Measurements from ENCODE around the gene ASMTL.
"Not testable (repeated sequence)": the region's sequence is repeated elsewhere in the genome, so short reads cannot be mapped to it uniquely, and the experiment has no call there.

The ASMTL gene

DNA sequence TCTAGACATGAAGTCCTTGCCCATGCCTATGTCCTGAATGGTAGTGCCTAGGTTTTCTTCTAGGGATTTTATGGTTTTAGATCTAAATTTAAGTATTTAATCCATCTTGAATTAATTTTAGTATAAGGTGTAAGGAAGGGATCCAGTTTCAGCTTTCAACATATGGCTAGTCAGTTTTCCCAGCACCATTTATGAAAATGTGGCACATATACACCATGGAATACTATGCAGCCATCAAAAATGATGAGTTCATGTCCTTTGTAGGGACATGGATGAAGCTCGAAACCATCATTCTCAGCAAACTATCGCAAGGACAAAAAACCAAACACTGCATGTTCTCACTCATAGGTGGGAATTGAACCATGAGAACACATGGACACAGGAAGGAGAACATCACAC lies 29.8 kb upstream of the ASMTL start:
- not testable (repeated sequence) for ATAC-seq, DNase-seq

DNA sequence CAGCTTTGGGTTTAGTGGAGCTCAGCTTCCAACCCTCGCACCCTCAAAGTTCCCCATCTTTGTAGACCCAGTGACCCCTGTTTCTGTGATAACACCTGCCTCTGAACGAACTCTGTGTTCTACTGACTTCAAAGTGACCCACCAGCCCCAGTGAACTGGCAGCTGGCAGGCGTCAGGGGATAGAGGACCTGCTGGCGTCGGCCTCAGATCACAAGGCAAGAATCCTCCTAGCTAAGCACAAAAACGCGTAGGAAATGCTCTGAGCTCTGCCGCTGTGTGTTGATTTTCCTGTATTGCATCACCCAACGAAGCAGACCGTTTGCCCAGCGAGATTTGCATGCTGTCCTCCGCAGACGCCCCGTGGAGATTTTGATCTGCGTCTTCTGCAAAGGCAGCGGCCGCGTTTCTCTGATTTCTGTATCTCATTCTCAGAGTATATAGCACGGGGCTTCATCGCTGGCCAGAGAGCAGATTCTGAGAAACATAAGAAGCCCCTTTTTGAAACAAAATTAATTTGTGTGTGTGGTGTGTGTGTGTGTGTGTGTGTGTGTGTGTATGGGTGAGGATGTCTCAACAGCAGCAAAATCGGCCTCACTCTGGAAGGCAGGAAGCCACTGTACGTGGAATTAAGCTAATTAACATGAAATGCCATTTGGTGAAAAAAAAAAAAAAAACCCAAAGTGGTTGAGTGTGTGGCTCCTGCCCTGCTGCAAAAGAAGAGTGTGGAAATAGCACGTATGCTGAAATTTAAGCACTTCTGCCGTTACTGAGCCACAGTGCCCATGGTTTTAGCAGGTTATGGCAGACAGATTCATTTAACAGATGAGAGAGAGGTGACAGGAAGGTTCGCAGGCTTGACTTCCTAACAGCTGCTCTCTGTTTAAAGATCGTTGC lies 29.2 kb upstream of the ASMTL start:
- peak; percentile 81 for ATAC-seq
- DNase-seq: peak; percentile 76

DNA sequence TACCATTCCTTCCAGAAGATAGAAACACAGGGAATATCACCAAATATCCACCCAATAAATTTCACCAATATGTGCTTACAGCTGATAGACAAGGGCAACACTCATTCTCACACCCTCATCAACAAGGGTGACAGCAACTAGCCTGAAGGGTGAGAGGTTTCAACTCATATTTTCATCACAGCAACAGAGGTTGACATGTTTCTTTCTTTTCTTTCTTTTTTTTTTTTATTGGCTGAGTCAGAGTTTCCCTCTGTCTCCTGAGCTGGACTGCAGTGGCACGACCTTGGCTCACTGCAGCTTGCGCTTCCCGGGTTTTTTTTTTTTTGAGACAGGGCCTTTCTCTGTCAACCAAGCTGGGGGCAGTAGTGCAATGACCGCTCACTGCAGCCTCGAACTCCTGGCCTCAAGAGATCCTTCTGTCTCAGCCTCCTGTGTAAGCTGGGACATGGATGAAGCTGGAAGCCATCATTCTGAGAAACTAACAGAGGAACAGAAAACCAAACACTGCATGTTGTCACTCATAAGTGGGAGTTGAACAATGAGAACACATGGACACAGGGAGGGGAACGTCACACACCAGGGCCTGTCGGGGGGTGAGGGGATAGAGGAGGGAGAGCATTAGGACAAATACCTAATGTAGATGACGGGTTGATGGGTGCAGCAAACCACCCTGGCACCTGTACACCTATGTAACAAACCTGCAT lies 27.5 kb upstream of the ASMTL start:
- DNase-seq: no peak
- no peak for ATAC-seq

DNA sequence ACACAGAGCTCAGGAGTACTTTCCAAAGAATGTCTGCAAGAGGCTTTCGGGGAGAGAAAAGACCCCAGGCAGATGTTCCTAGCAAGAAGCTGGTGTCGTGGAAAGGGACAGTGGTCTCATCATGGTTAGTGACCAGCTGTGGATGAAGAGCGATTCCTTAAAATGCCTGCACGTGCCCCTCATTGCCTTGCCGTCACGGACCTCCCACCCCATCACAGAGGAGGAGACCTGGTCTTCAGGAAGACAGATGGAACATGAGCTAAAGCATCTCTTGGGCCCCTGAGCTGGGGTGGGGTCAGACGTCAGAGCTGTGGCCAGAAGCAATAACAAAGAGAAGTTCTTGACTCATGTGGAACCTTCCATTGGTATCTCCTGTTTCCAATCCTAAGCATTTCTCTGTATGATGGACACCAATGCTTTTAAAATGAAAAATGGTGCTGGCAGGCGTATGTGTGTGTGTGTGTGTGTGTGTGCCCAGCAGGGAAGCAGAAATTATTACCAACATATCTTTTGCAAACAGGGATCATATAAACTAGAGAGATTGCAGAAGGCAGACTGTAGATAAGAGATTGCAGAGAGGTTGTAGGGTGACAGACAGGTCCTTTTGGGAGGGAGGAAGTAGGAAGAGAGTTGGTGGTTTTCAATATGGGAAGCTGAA lies 25.2 kb upstream of the ASMTL start:
- no peak for ATAC-seq
- DNase-seq: no peak

DNA sequence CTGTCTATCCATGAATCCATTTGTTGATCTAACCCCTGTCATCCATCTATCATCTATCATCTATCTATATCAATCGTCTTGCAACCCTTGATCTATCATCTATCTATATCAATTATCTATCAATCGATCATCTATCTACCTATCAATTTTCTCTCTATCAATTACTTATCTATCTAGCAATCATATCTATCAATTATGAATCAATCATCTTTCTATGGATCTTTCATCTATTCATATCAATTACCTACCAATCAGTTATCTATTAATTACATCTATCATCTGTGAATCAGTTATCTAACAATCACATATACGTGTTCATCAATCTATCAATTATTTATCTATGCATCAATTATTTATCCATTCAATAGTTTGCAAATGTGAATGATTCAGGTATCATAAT lies 24.5 kb upstream of the ASMTL start:
- DNase-seq: no peak
- ATAC-seq: no peak

DNA sequence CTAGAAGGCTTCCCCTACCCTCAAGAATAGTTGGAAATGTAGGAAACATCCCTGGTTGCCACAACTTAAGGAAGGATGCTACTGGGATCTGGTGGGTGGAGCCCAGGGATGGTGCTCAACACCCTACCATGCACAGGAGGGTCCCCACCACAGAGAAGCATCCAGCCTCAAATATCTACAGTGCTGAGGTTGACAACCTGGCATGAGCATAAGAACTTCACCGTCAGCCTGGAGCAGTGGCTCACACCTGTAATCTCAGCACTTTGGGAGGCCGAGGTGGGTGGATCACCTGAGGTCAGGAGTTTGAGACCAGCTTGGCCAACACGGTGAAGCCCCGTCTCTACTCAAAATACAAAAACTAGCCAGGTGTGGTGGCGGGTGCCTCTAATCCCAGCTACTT lies 24.0 kb upstream of the ASMTL start:
- no peak for ATAC-seq
- DNase-seq: no peak

DNA sequence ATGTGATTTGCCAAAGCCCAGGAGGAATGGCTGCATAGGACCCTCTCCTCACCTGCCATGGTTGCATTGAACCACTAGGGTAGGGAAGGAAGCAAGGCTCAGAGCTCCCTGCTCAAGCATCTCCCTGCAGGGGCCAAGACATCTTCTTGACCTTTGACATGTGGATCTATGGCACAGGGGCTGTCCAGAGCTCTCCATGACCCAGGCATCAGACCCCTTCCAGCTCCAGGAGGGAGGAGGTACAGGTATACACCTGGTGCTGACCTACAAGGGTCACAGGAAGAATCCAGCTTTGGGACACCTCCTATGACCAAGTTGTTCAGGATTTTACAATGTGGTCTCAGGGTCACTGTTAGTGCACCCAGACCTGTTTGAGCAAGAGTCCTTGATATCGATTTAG lies 23.2 kb upstream of the ASMTL start:
- no peak for ATAC-seq
- DNase-seq: no peak

DNA sequence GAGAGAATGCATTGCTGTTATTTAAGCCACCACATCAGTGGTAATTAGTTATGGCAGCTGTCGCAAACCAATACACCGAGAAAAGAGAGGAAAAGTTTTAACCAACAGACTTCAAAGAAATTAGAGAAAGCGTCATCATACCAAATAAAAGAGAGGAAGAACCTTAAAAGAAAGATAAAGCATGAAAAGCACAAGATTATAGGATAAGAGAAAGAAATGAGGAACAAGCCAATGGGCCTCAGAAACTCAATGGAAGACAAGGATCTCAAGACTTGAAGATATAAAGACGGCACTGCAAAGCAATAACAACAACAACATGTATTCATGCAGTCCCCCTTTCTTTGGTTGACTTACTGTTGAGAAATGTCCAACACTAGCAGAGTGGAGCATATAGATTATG lies 22.8 kb upstream of the ASMTL start:
- no peak for ATAC-seq
- no peak for DNase-seq

DNA sequence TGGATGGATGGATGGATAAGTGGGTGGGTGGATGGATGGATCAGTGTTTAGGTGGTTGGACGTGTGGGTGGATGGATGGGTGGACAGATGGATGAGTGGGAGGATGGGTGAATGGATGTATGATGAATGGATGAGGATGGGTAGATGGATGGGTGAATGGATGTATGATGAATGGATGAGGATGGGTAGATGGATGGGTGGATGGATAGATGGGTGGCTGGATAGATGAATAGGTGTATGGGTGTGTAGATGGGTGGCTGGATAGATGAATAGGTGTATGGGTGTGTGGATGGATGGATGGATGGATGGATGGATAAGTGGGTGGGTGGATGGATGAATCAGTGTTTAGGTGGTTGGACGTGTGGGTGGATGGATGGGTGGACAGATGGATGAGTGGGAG lies 21.9 kb upstream of the ASMTL start:
- not testable (repeated sequence) for DNase-seq, ATAC-seq

DNA sequence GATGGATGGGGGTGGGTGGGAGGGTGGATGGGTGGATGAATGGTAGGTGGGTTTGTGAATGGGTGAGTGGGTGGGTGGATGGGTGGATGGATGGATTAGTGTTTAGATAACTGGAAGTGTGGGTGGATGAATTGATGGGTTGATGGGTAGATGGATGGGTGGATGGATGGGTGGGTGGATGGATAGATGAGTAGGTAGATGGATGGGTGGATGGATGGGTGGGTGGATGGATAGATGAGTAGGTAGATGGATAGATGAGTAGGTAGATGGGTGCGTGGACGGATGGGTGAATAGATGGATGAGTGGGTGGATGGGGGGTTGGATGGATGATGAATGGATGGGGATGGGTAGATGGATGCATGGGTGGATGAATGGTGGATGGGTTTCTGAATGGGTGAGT lies 20.3 kb upstream of the ASMTL start:
- no peak for ATAC-seq

DNA sequence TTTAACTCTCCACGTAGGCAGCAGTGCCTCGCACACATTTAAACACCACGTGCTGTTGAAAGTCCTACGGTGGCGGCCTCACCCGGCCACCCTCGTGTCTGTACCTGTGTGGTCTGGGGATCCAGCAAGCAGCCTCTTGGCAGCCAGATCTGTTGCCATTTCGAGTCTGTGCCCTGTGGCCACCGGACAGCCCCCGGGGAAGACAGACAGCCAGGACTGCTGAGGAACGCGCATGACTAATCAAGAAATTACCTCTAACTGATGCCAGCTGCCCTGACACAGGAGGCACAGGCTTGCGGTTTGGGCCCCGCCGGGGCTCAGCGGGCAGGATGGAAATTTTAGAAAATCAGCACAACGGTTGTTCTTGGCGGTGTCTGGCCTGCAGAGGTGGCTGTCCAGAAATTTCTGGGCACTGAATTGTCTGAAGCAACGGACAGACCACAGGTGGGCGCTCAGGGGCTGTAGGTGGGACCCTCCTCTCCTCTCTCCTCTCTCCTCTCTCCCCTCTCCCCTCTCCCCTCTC lies 15.6 kb upstream of the ASMTL start:
- DNase-seq (peak; percentile 83), ATAC-seq (peak; percentile 73)

More for the DNA sequence above, 20.3 kb upstream of the ASMTL start:
- DNase-seq: no peak

DNA sequence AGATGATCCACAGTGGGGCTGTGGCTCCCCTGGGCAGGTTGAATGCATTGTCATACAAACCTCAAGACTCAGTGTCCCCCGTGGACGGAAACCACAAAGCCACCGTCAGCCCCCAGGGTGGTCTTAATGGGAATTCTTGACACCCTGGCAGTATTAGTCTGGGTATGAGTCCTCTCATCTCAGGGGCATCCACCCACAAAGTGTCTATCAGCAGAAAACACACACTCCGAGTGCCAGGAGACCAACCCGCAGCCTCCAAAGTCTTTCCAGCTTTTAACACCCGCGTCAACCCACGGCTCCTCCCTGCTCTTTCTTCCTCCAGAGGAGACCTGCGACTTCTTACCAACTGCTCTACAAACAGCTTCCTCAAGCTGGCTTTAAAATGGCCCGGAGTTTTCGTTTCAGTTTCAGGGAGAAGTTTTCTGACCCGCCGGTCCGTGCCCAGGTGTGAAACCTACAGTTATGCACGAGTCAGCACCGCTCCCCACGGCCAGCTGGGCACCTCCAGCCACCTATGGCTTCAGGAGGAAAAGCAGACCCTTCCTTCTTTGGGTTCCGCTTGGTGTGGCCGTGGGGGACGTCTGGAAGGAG lies 14.4 kb upstream of the ASMTL start:
- no peak for ATAC-seq
- DNase-seq: peak; percentile 46

DNA sequence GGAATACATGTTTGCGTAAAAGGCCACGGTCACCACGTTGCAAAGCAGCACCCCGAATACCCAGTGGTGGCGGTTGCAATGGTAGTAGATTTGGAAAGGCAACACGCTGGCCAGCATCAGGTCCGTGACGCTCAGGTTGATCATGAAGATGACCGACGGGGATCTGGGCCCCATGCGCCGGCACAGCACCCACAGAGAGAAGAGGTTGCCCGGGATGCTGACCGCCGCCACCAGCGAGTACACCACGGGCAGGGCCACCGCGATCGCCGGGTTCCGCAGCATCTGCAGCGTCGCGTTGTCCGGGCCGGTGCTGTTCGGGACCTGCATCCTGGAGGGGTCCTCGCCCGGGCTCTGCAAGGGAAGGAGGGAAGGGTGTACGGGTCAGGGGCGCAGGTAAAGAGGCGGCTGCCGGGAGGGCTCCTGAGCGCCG lies 13.5 kb upstream of the ASMTL start:
- ATAC-seq (no peak), DNase-seq (peak; percentile 4)

DNA sequence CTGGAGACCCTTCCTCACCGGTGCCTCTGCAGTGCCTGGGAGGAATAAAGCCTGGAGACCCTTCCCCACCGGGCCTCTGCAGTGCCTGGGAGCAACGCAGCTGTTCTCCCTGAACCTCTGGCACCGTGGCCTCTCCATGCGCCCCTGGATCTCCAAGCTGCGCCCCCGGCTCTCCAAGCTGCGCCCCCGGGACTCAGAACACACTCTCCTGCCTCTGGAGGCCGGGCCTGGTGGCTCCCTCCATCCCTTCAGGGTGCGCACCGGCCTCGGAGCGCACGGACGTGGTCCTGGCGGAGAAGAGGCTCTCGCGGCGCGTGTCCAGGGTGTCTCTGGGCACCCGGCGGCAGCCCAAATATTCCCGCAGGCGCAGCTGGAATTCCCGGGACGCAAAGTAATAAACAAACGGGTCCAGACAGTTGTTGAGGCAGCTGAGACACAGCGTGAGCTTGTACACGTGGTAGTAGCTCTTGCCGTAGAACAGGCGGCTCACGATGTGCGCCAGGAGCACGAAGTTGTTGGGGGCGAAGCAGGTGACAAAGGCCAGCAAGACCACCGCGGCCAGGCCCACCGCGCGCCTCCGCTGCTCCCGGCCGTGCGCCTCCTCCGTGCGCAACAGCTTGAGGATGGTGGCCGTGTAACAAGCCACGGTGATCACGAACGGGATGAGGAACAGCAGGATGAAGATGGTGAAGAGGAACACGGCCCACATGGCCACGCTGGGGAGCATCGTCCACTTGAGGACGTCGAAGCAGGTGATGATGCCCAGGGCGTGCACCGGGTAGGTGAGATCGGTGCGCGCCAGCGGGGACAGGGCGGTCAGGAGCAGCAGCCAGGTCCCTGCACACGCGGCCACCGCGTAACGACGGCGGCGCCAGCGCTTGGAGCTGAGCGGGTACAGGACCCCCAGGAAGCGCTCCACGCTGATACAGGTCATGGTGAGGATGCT lies 12.8 kb upstream of the ASMTL start:
- DNase-seq: peak; percentile 3

DNA sequence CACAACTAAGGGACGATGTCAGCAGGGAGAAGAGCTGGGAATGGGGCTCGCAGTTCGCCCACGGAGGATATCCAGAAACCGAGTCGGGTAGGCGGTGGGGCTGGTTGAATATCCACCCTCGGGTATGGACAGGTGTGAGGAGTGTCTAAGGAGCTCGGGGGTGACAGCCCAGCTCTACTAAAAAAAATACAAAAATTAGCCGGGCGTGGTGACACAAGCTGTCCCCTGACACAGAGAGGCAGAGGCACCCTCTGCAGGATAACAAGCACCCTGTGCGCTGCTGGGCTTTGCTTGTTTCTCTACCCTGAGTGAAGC lies 12.2 kb upstream of the ASMTL start:
- DNase-seq: peak; percentile 16

More for the DNA sequence above, 12.8 kb upstream of the ASMTL start:
- ATAC-seq: no peak

DNA sequence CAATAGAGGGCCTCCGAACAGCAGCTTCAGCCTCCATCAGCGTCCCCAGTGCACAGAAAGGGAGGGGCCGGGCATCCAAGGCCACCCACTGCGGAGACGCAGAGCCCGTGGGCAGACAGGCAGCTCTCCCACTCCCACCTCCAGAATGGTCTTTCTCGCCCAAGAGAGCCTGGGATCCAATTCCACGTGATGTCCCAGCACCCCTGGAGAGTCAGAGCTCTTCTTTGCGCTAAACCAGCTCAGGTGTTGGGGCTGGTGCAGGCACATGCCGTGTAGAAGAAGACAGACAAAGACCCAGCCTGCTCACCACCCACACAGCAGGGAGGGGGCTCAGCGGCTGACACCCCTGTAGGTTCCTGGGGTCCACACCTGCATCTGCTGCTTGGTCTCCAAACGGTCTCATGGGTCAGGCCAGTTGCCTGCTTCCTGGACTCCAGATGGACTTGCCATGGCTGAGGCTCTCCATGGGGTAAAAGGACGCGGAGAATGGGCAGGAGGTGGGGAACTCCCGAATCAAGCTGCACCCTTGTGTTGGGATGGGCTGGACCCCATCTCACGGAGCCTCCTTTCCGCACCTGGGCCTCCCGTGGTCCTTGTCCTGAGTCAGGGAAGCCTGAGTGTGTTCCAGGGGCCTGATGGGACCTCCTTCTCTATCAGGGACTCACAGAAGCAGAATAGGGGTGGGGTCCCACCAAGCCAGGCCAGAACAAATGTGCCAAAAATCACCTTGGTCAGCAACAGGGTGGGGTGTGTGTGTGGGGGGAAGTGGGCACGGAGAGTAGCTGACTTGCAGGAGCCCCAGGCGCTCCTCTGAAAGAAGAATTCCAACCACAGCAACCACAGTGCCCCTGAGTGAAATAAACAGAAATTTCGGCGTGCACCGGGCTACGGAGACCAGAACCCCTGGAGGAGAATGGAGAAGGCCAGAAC lies 11.6 kb upstream of the ASMTL start:
- ATAC-seq (peak; percentile 8), DNase-seq (peak; percentile 55)

More for the DNA sequence above, 12.2 kb upstream of the ASMTL start:
- ATAC-seq: no peak

DNA sequence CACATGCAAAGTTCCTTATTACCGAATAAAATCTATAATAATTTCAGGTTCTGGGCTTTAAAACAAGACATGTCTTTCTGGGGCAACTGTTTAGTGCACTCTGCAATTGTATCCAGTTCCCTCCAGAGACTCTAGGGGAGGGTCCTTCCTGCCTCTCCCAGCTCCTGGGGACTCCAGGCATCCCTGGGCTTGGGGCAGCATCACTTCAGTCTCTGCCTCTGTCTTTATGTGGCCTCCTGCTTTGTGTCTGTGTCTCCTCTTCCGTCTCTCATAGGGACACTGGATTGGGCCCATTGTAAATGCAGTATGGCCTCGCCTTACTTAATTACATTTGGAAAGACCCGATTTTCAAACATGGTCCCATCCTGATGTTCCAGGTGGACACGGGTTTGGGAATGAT lies 10.9 kb upstream of the ASMTL start:
- DNase-seq: no peak
- ATAC-seq: no peak

DNA sequence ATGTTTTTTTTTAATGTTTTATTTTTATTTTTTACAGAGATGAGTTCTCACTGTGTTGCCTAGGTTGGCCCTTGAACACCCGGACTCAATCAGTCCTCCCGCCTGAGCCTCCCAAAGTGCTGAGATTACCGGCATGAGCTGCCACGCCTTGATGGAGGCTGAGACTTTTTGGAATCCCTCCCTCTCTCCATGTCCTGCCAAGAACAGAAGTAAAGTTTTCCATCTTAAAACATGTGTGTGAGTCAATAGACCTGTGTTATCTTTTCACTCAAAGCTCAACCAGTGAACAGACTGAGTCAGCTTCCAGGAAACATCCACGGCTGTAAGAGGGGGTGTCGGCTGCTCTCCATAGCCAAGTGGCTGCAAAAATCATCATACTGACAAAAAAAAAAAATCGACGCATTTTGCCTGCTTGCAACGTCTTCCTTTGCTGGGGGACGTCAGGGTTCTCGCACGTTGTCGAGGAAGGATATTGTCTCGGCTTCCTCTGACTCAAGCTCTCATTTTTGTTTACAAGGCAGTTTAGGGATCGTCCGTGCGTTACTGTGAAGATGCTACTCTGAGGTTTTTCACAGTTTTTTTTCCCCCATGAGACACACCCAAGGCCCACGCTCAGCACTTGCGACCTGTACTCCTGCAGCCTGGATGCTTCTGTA lies 10.0 kb upstream of the ASMTL start:
- DNase-seq: peak; percentile 63
- peak; percentile 89 for ATAC-seq

DNA sequence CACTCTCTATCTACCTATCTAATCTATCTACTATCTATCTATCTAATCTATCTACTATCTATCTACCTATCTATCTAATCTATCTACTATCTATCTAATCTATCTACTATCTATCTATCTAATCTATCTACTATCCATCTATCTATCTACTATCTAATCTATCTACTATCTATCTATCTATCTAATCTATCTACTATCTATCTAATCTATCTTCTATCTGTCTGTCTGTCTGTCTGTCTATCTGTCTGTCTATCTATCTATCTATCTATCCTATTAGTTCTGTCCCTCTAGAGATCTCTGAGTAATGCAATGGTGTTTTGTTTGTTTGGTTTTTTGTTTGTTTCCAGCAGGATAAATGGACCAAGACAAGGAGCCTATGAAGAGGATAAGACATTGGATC lies 9.4 kb upstream of the ASMTL start:
- DNase-seq (no peak), ATAC-seq (no peak)

DNA sequence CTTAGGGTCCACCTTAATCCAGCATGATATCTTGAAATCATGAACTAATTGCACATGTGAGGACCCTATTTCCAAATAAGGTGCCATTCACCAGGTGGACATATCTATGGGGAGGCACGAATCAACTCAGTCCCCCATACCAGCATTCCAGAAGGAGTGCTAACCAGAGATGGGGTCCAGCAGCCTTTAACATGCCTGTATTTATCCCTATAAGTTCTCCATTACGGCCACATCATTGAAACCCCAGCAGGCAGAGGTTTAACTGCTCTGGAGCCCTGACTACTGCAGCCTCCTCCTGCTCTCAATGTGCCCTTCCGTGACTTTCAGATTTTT lies 3.2 kb upstream of the ASMTL start:
- no peak for DNase-seq
- ATAC-seq: no peak

All from stimulated activated naive CD8-positive, alpha-beta T cell treated with anti-CD3 and anti-CD28 coated beads, Interleukin-15, Interleukin-2, amounts not matched to agents 100 U/mL and 50 U/mL, for 24 hours (primary cell).